HG03159 (cell line): ENCODE measurements around the gene GOLGA8J.
"Not testable (repeated sequence)": the region's sequence is repeated elsewhere in the genome, so short reads cannot be mapped to it uniquely, and the experiment has no call there.

Source experiments
- ATAC-seq: cut with Tn5 transposase; IDR thresholded peaks from one replicate; pipeline ENCODE4 v1.9.1; 2021; ENCODE audit warnings: mild to moderate bottlenecking, moderate library complexity; ENCODE audit not compliant: unreplicated experiment

Gene GOLGA8J

GRCh38 chr15:30072630-30073029 is 10.1 kb upstream of the GOLGA8J start:
- no peak for ATAC-seq

GRCh38 chr15:30073915-30074314 is 8.8 kb upstream of the GOLGA8J start:
- no peak for ATAC-seq

GRCh38 chr15:30080816-30081215 is 1.9 kb upstream of the GOLGA8J start:
- not testable (repeated sequence) for ATAC-seq

- ATAC-seq: not testable (repeated sequence)
These were observed 15.1 kb downstream of the GOLGA8J start for GRCh38 chr15:30097827-30098226.

- ATAC-seq: not testable (repeated sequence)
These were observed 20.1 kb downstream of the GOLGA8J start for GRCh38 chr15:30102890-30103289.

- ATAC-seq: not testable (repeated sequence)
These were observed 21.3 kb downstream of the GOLGA8J start for GRCh38 chr15:30103941-30104507.

GRCh38 chr15:30110591-30110990 is 27.8 kb downstream of the GOLGA8J start:
- not testable (repeated sequence) for ATAC-seq

- not testable (repeated sequence) for ATAC-seq
These were observed 47.3 kb downstream of the GOLGA8J start for GRCh38 chr15:30130066-30130465.

GRCh38 chr15:30134751-30135150 is 52.0 kb downstream of the GOLGA8J start, which contains the start of gene GOLGA8T:
Gene GOLGA8T (plus strand): TSS chr15:30135051. CDS start chr15:30135149, 98 bp downstream.
- not testable (repeated sequence) for ATAC-seq
